Panc1 (cell line): ENCODE measurements around the gene LDLRAD4. TPM values are rescaled to one million over a fixed set of nuclear protein-coding genes. Genes with fewer than 3 reads are reported as not detected.

Source experiments
- ATAC-seq: fragments of 200-7000 bp; cut with Tn5 transposase; 2 replicates; pipeline ENCODE4 v1.9.1; 2020; ENCODE audit warnings: mild to moderate bottlenecking, moderate library complexity
- BruUV-seq: library from RNA; stranded (reverse); fragments of 400-500 nt; replicated peaks from 2 replicates; lab custom pipeline; 2021; lab: Mats Ljungman, UMichigan
- CTCF ChIA-PET: fragments of 300-600 bp; sonication (Branson Sonifier 250); formaldehyde crosslinking; loops from one replicate; lab custom pipeline; 2022; ENCODE audit warnings: antibody characterized with exemption; lab: Charles Lee
- POLR2A ChIA-PET: fragments of 300-600 bp; sonication (Branson Sonifier 250); formaldehyde crosslinking; loops from one replicate; lab custom pipeline; 2022; ENCODE audit warnings: antibody characterized with exemption; lab: Charles Lee
- DNase-seq: peaks from one replicate; pipeline ENCODE4 v3.0.0-alpha.2; 2010; ENCODE audit warnings: low read depth, low spot score
- H3K27ac ChIP-seq: 2 replicates; pipeline ENCODE4 v1.5.1; 2011; ENCODE audit warnings: mild to moderate bottlenecking, low read length, inconsistent platforms
- H3K27me3 ChIP-seq: fragments of 200-500 bp; sonication (Bioruptor generic); 2 replicates; pipeline ENCODE4 v1.6.0; 2014; ENCODE audit warnings: low read length, inconsistent platforms; ENCODE audit not compliant: control insufficient read depth, insufficient read depth
- H3K36me3 ChIP-seq: fragments of 200-500 bp; sonication (Bioruptor generic); 2 replicates; pipeline ENCODE4 v1.5.1; 2014; ENCODE audit warnings: inconsistent platforms, mild to moderate bottlenecking, low read length, moderate library complexity; ENCODE audit not compliant: control insufficient read depth, insufficient read depth
- H3K4me1 ChIP-seq: 2 replicates; pipeline ENCODE4 v1.5.1; 2011; ENCODE audit warnings: inconsistent platforms, mild to moderate bottlenecking, low read length, moderate library complexity; ENCODE audit not compliant: control insufficient read depth, insufficient read depth
- H3K4me3 ChIP-seq, 2 experiments: 2 replicates each; pipeline ENCODE4 v1.5.1; 2011 to 2012; ENCODE audit warnings: low read depth in 2 of 2, low read length in 2 of 2, mild to moderate bottlenecking in 2 of 2, inconsistent platforms in 1 of 2, moderate library complexity in 1 of 2
- H3K9me3 ChIP-seq: fragments of 200-500 bp; sonication (Bioruptor generic); 2 replicates; pipeline ENCODE4 v1.5.1; 2014; ENCODE audit warnings: low read depth, mild to moderate bottlenecking, inconsistent platforms, low read length, moderate library complexity; ENCODE audit not compliant: control insufficient read depth, insufficient read depth
- CTCF ChIP-seq: fragments of 450-650 bp; IDR thresholded peaks from 2 replicates; pipeline ENCODE4 v1.5.1; 2017; ENCODE audit warnings: mild to moderate bottlenecking
- POLR2AphosphoS5 ChIP-seq: IDR thresholded peaks from 2 replicates; pipeline ENCODE4 v1.6.1; 2012; ENCODE audit warnings: mild to moderate bottlenecking, low read depth, low read length, moderate library complexity
- REST ChIP-seq, 2 experiments: IDR thresholded peaks; 2 replicates each; pipeline ENCODE4 v1.6.1; 2011 to 2012; ENCODE audit warnings: low read depth in 2 of 2, control low read depth in 1 of 2, low read length in 1 of 2, mild to moderate bottlenecking in 1 of 2, moderate library complexity in 1 of 2; ENCODE audit not compliant: insufficient read depth in 1 of 2
- SIN3A ChIP-seq: IDR thresholded peaks from 2 replicates; pipeline ENCODE4 v1.6.1; 2012; ENCODE audit warnings: low read depth, mild to moderate bottlenecking, low read length, moderate library complexity, borderline replicate concordance; ENCODE audit not compliant: insufficient read depth
- TCF7L2 ChIP-seq: IDR thresholded peaks from 2 replicates; pipeline ENCODE4 v1.6.1; 2011; ENCODE audit warnings: mild to moderate bottlenecking, low read depth, low read length, inconsistent platforms
- in situ Hi-C: cut with HindIII; loops from 2 replicates; pipeline ENCODE4 v1.10.0; 2016; ENCODE audit warnings: low sequenced_read_pairs, low pct_unique_long_range_greater_than_20kb
- intact Hi-C: fragments of 100-400 bp; cut with micrococcal nuclease; formaldehyde crosslinking; loops from one replicate; pipeline ENCODE4 v1.10.0; 2022; ENCODE audit not compliant: unreplicated experiment
- total RNA-seq: library from RNA; stranded (reverse); gene quantifications from one replicate; pipeline ENCODE4 v1.2.1, GENCODE V29; 2021; ENCODE audit not compliant: unreplicated experiment

The LDLRAD4 gene
- total RNA-seq, 1 experiment from 2014 or later = 0.28 TPM

DNA sequence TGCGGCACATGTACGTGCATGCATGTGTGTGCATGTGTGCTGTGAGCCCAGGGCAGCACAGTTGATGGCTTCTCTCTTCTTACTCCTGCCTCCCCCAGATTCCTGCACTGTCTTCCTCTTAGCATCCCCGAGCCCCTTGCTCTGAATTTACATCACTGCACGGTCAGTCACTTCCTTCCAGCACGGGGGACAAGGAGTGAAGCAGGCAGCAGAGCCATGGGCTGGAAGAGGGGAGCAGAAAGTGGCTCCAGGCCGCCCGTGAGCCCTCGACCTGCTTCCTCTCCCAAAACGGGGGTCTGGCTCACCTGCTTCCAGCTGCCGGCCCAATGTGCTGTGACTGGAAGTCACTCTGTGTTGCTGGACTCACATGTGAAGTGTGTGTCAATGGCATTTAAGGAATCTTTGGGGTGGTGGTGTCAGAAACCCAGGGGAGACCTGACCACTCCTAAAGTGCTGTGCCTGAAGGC, 401.7 kb downstream of the LDLRAD4 start:
- no peak for TF ChIP-seq CTCF
- Histone ChIP-seq H3K27ac (no peak overlapping the region), H3K9me3 (no peaks in the 10 kb centered on the region), H3K4me3 (no peak overlapping the region), H3K4me1 (no peaks in the 10 kb centered on the region), H3K36me3 (no peaks in the 10 kb centered on the region), H3K27me3 (no peaks in the 10 kb centered on the region; the same call in 1 of the 2 replicates)
- intact Hi-C loops = no loop called here
- ATAC-seq (no peak), DNase-seq (no peak)
- CTCF ChIA-PET = no interaction called here
- in situ Hi-C loops = no loop called here
- POLR2A ChIA-PET = no interaction called here
- BruUV-seq = no TSS peak

DNA sequence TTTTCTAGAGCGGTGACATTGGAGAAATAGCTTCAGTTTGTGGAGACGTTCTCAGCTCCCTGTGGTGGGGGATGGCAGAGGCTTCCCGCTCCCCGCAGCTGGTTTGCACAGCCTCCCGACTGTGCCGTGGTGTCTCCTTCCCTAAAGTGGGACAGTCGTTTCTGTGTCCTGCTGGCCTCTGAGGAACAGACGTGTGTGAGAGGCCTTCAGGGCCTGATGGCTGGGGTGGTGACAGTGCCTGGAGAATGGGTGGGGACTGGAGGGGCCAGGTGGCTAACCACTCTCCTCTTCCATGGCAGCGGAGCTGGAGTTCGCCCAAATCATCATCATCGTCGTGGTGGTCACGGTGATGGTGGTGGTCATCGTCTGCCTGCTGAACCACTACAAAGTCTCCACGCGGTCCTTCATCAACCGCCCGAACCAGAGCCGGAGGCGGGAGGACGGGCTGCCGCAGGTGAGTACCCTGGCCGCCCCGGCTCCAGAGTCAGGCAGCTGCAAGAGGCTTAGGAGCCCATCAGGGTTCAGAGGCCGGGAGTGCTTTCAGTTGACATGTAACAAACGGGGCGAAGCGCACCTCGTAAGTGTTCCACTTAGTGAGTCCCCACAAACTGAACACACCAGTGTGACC, 402.4 kb downstream of the LDLRAD4 start:
- CTCF ChIA-PET = no interaction called here
- H3K4me1 ChIP-seq = no peaks in the 10 kb centered on the region
- H3K27me3 ChIP-seq = no peaks in the 10 kb centered on the region; the same call in 1 of the 2 replicates
- ATAC-seq = no peak
- H3K36me3 ChIP-seq = no peaks in the 10 kb centered on the region
- TF ChIP-seq POLR2AphosphoS5 (no peak), CTCF (no peak), TCF7L2 (no peak), SIN3A (no peak), REST (IDR thresholded peaks at IDR 0.05; ENCODE audit: insufficient read depth in 1 of 2, low read depth in 2 of 2, low read length in 1 of 2) (no peak)
- intact Hi-C loops = no loop called here
- no peak overlapping the region for H3K4me3 ChIP-seq
- in situ Hi-C loops = no loop called here
- no peak for DNase-seq
- no TSS peak for BruUV-seq
- H3K9me3 ChIP-seq = no peaks in the 10 kb centered on the region
- POLR2A ChIA-PET = no interaction called here
- no peak overlapping the region for H3K27ac ChIP-seq
